Progenitor cell of endocrine pancreas (in vitro differentiated cells): ENCODE results near the gene PCDHGC4. TPM values are rescaled to one million over a fixed set of nuclear protein-coding genes. Genes with fewer than 3 reads are reported as not detected.

Experiments used
- DNase-seq: peaks from one replicate; pipeline ENCODE4 v3.0.0; 2021; ENCODE audit warnings: low spot score; ENCODE audit not compliant: unreplicated experiment
- H3K27ac Mint-ChIP-seq: 2 replicates; pipeline ENCODE4 v1.8.0; 2021; ENCODE audit warnings: mild to moderate bottlenecking, moderate library complexity, mixed read lengths
- H3K27me3 Mint-ChIP-seq: 2 replicates; pipeline ENCODE4 v1.8.0; 2021; ENCODE audit warnings: mixed read lengths
- H3K36me3 Mint-ChIP-seq: 2 replicates; pipeline ENCODE4 v1.8.0; 2022; ENCODE audit warnings: mixed read lengths; ENCODE audit not compliant: insufficient read depth
- H3K4me1 Mint-ChIP-seq: 2 replicates; pipeline ENCODE4 v1.8.0; 2021; ENCODE audit warnings: low read depth, mixed read lengths
- H3K4me3 Mint-ChIP-seq: 2 replicates; pipeline ENCODE4 v1.8.0; 2021; ENCODE audit warnings: low read depth, mild to moderate bottlenecking, moderate library complexity, mixed read lengths
- H3K9me3 Mint-ChIP-seq: 2 replicates; pipeline ENCODE4 v1.8.0; 2021; ENCODE audit warnings: low read depth, mixed read lengths
- CTCF ChIP-seq: fragments of 200-600 bp; sonication (generic); IDR thresholded peaks from one replicate; pipeline ENCODE4 v1.5.0; 2021; ENCODE audit warnings: antibody characterized with exemption, mild to moderate bottlenecking; ENCODE audit not compliant: unreplicated experiment
- total RNA-seq: library from RNA; stranded (reverse); gene quantifications from 2 replicates; pipeline ENCODE4 v1.2.1, GENCODE V29; 2021

PCDHGC4 gene
- total RNA-seq, 1 donor from 2014 or later = 3.8 TPM

- peak overlapping the region; percentile 52 for H3K27ac Mint-ChIP-seq
- peaks cover 8% of the 10 kb centered on the region for H3K4me1 Mint-ChIP-seq
- H3K9me3 Mint-ChIP-seq = no peaks in the 10 kb centered on the region
- no peak for TF ChIP-seq CTCF
- H3K36me3 Mint-ChIP-seq = peaks cover 7% of the 10 kb centered on the region
- DNase-seq = no peak
- H3K4me3 Mint-ChIP-seq = no peak overlapping the region
- peaks cover 33% of the 10 kb centered on the region for H3K27me3 Mint-ChIP-seq
These were observed 5.9 kb downstream of the PCDHGC4 start for GRCh38 chr5:141490771-141491170.

- peak overlapping the region; percentile 50 for H3K4me3 Mint-ChIP-seq
- H3K36me3 Mint-ChIP-seq = peaks cover 5% of the 10 kb centered on the region
- H3K27ac Mint-ChIP-seq = no peak overlapping the region
- peaks cover 29% of the 10 kb centered on the region for H3K27me3 Mint-ChIP-seq
- peaks cover 10% of the 10 kb centered on the region for H3K4me1 Mint-ChIP-seq
- DNase-seq = no peak
- H3K9me3 Mint-ChIP-seq = no peaks in the 10 kb centered on the region
- no peak for TF ChIP-seq CTCF
These were observed 6.7 kb downstream of the PCDHGC4 start for GRCh38 chr5:141491323-141492167.

GRCh38 chr5:141492168-141492885, 7.5 kb downstream of the PCDHGC4 start:
- no peaks in the 10 kb centered on the region for H3K9me3 Mint-ChIP-seq
- no peak for DNase-seq
- H3K4me3 Mint-ChIP-seq = peak overlapping the region; percentile 50
- peaks cover 10% of the 10 kb centered on the region for H3K4me1 Mint-ChIP-seq
- peaks cover 27% of the 10 kb centered on the region for H3K27me3 Mint-ChIP-seq
- peaks cover 3% of the 10 kb centered on the region for H3K36me3 Mint-ChIP-seq
- TF ChIP-seq CTCF = no peak
- H3K27ac Mint-ChIP-seq = no peak overlapping the region

- no peak overlapping the region for H3K27ac Mint-ChIP-seq
- H3K27me3 Mint-ChIP-seq = peaks cover 27% of the 10 kb centered on the region
- H3K4me3 Mint-ChIP-seq = no peak overlapping the region
- no peaks in the 10 kb centered on the region for H3K9me3 Mint-ChIP-seq
- peaks cover 8% of the 10 kb centered on the region for H3K36me3 Mint-ChIP-seq
- peaks cover 10% of the 10 kb centered on the region for H3K4me1 Mint-ChIP-seq
- DNase-seq = no peak
- TF ChIP-seq CTCF = no peak
These were observed 8.9 kb downstream of the PCDHGC4 start for GRCh38 chr5:141493500-141494422.
